ENCODE data around the gene ABHD12.

The ABHD12 gene

GRCh38 chr20:25284131-25284601 lies 106.5 kb downstream of the ABHD12 start:
- ATAC-seq (ENCODE audit: insufficient read depth, low read depth) (no peak), DNase-seq (no peak)
- no peaks in the 10 kb centered on the region for H3K9me3 ChIP-seq (ENCODE audit: insufficient read depth, low read length, severe bottlenecking)
- no peaks in the 10 kb centered on the region for H3K4me1 ChIP-seq (ENCODE audit: insufficient read depth, low read length)
- H3K79me2 ChIP-seq (ENCODE audit: insufficient read depth, low read length), result no peaks in the 10 kb centered on the region
- peaks cover 96% of the 10 kb centered on the region for H3K36me3 ChIP-seq (ENCODE audit: insufficient read depth, low read length)
- no peak overlapping the region for H2AFZ ChIP-seq (ENCODE audit: low read depth, low read length)
- no peaks in the 10 kb centered on the region for H3K27me3 ChIP-seq (ENCODE audit: insufficient read depth, low read length, poor library complexity)
- H3K4me3 ChIP-seq (ENCODE audit: low read depth in 1 of 2, low read length in 2 of 2), result no peak overlapping the region
- H3K27ac ChIP-seq (ENCODE audit: low read length), result no peak overlapping the region
- H3K9ac ChIP-seq (ENCODE audit: low read depth, low read length), result no peak overlapping the region
- peaks cover 13% of the 10 kb centered on the region for H4K20me1 ChIP-seq (ENCODE audit: insufficient read depth, low read length)
- TF ChIP-seq CTCF (IDR thresholded peaks at IDR 0.05; ENCODE audit: borderline replicate concordance, extremely low read depth, low read length, poor library complexity, severe bottlenecking) (no peak), EZH2 (IDR thresholded peaks at IDR 0.05; ENCODE audit: borderline replicate concordance, low read depth, low read length, severe bottlenecking) (no peak)
- no peak overlapping the region for H3K4me2 ChIP-seq (ENCODE audit: insufficient read depth, low read length)

- Histone ChIP-seq H3K36me3 (ENCODE audit: insufficient read depth, low read length) (peaks cover 97% of the 10 kb centered on the region), H3K27ac (ENCODE audit: low read length) (no peak overlapping the region)
These were observed 107.2 kb downstream of the ABHD12 start for GRCh38 chr20:25283221-25283951.

GRCh38 chr20:25282796-25283195 lies 107.8 kb downstream of the ABHD12 start:
- H3K9ac ChIP-seq (ENCODE audit: low read depth, low read length), result no peak overlapping the region
- no peaks in the 10 kb centered on the region for H3K9me3 ChIP-seq (ENCODE audit: insufficient read depth, low read length, severe bottlenecking)
- H3K36me3 ChIP-seq (ENCODE audit: insufficient read depth, low read length), result peaks cover 97% of the 10 kb centered on the region
- H3K4me3 ChIP-seq (ENCODE audit: low read depth in 1 of 2, low read length in 2 of 2), result no peak overlapping the region
- ATAC-seq (ENCODE audit: insufficient read depth, low read depth) (no peak), DNase-seq (no peak)
- TF ChIP-seq CTCF (IDR thresholded peaks at IDR 0.05; ENCODE audit: borderline replicate concordance, extremely low read depth, low read length, poor library complexity, severe bottlenecking), result no peak
- no peak for TF ChIP-seq EZH2 (IDR thresholded peaks at IDR 0.05; ENCODE audit: borderline replicate concordance, low read depth, low read length, severe bottlenecking)
- H4K20me1 ChIP-seq (ENCODE audit: insufficient read depth, low read length), result peaks cover 7% of the 10 kb centered on the region
- H3K4me1 ChIP-seq (ENCODE audit: insufficient read depth, low read length), result no peaks in the 10 kb centered on the region
- H3K27ac ChIP-seq (ENCODE audit: low read length), result no peak overlapping the region
- no peak overlapping the region for H2AFZ ChIP-seq (ENCODE audit: low read depth, low read length)
- no peaks in the 10 kb centered on the region for H3K27me3 ChIP-seq (ENCODE audit: insufficient read depth, low read length, poor library complexity)
- no peak overlapping the region for H3K4me2 ChIP-seq (ENCODE audit: insufficient read depth, low read length)
- H3K79me2 ChIP-seq (ENCODE audit: insufficient read depth, low read length), result no peaks in the 10 kb centered on the region

More at GRCh38 chr20:25283221-25283951, 107.2 kb downstream of the ABHD12 start:
- no peak for DNase-seq
- H3K4me3 ChIP-seq (ENCODE audit: low read depth in 1 of 2, low read length in 2 of 2), result no peak overlapping the region
- H3K9ac ChIP-seq (ENCODE audit: low read depth, low read length), result no peak overlapping the region
- no peak overlapping the region for H2AFZ ChIP-seq (ENCODE audit: low read depth, low read length)
- H3K27me3 ChIP-seq (ENCODE audit: insufficient read depth, low read length, poor library complexity), result no peaks in the 10 kb centered on the region
- H3K9me3 ChIP-seq (ENCODE audit: insufficient read depth, low read length, severe bottlenecking), result no peaks in the 10 kb centered on the region
- peaks cover 9% of the 10 kb centered on the region for H4K20me1 ChIP-seq (ENCODE audit: insufficient read depth, low read length)
- H3K79me2 ChIP-seq (ENCODE audit: insufficient read depth, low read length), result no peaks in the 10 kb centered on the region
- H3K4me1 ChIP-seq (ENCODE audit: insufficient read depth, low read length), result no peaks in the 10 kb centered on the region
- H3K4me2 ChIP-seq (ENCODE audit: insufficient read depth, low read length), result no peak overlapping the region
- TF ChIP-seq CTCF (IDR thresholded peaks at IDR 0.05; ENCODE audit: borderline replicate concordance, extremely low read depth, low read length, poor library complexity, severe bottlenecking) (no peak), EZH2 (IDR thresholded peaks at IDR 0.05; ENCODE audit: borderline replicate concordance, low read depth, low read length, severe bottlenecking) (no peak)
- no peak for ATAC-seq (ENCODE audit: insufficient read depth, low read depth)

Data from DND-41 (cell line).